Subcutaneous abdominal adipose tissue (tissue), 5 donors: ENCODE data around the gene PRR5L.
A peak's percentile ranks its signal among the peaks of the same experiment; 100 is the strongest.

Experiments
- H3K27ac ChIP-seq: one replicate; pipeline ENCODE4 v1.7.0; 2013; ENCODE audit warnings: low read depth, mild to moderate bottlenecking, inconsistent platforms, low read length, moderate library complexity
- H3K27me3 ChIP-seq, 5 donors: one replicate each; pipeline ENCODE4 v1.7.0; 2013; ENCODE audit warnings: low read length in 5 of 5, inconsistent platforms in 1 of 5; ENCODE audit not compliant: control insufficient read depth in 5 of 5, insufficient read depth in 4 of 5
- H3K36me3 ChIP-seq, 5 donors: one replicate each; pipeline ENCODE4 v1.7.0; 2013; ENCODE audit warnings: low read length in 5 of 5; ENCODE audit not compliant: control insufficient read depth in 5 of 5, insufficient read depth in 5 of 5
- H3K4me1 ChIP-seq, 5 donors: one replicate each; pipeline ENCODE4 v1.7.0; 2013; ENCODE audit warnings: low read length in 5 of 5, mild to moderate bottlenecking in 3 of 5, moderate library complexity in 1 of 5; ENCODE audit not compliant: control insufficient read depth in 5 of 5, insufficient read depth in 5 of 5
- H3K4me3 ChIP-seq, 5 donors: one replicate each; pipeline ENCODE4 v1.7.0; 2013; ENCODE audit warnings: low read length in 5 of 5, low read depth in 1 of 5
- H3K9ac ChIP-seq, 5 donors: one replicate each; pipeline ENCODE4 v1.7.0; 2013; ENCODE audit warnings: low read length in 5 of 5, mild to moderate bottlenecking in 4 of 5, moderate library complexity in 3 of 5
- H3K9me3 ChIP-seq, 5 donors: one replicate each; pipeline ENCODE4 v1.7.0; 2013; ENCODE audit warnings: low read length in 5 of 5; ENCODE audit not compliant: control insufficient read depth in 5 of 5
- donor health status: healthy.
- donor health status: healthy.
- donor health status: healthy.
- donor health status: healthy.
- donor health status: healthy.

Gene PRR5L

DNA sequence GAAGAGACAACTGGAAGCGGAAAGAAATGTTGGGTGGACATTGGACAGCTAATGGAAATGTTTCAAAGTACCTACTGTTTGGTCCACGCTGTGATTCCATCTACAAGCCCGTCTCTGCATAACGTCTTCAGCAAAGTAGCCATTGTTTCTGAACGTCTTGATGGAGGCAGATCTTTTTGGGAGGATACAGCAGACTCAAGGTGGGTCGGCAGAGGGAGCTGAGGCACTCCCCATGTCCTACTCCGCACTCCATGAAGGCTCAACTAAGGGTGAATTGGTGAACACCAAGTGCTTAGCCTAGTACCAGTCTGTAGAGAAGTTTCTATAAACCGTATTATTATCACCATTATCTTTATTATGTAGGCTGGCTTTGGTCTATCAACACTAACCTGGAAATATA is 45.8 kb downstream of the PRR5L start:
- Histone ChIP-seq H3K27ac (no peak overlapping the region), H3K9ac (no peak overlapping the region), H3K4me1 (peaks cover 0 to 4% (median 4%) of the 10 kb centered on the region in 5 donors), H3K4me3 (no peak overlapping the region), H3K9me3 (no peaks in the 10 kb centered on the region), H3K27me3 (no peaks in the 10 kb centered on the region), H3K36me3 (peaks cover 0 to 4% (median 0%) of the 10 kb centered on the region in 5 donors)

DNA sequence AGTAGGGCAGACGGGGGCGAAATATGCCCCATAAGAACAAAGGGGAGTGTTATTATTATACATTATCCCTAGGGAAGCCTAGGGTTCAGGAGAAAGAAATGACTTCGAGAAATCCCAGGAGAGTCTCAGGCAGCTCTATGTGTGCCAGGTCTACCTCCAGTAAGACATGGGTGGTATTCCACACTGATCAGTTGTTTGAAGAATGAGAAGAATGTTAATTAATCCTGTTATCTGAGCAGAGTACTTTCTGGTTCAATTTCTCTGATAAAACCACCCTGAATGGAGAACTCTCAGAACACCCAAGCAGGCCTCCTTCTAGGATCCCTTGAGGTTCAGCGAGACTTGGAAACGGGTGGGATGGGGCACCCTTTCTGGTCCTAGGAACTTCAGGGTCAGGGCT is 46.2 kb downstream of the PRR5L start:
- peaks cover 0 to 4% (median 0%) of the 10 kb centered on the region in 5 donors for H3K36me3 ChIP-seq
- H3K4me1 ChIP-seq, result peaks cover 0 to 4% (median 4%) of the 10 kb centered on the region in 5 donors
- no peak overlapping the region for H3K27ac ChIP-seq
- H3K27me3 ChIP-seq, result no peaks in the 10 kb centered on the region
- H3K4me3 ChIP-seq, result no peak overlapping the region
- no peaks in the 10 kb centered on the region for H3K9me3 ChIP-seq
- no peak overlapping the region for H3K9ac ChIP-seq

DNA sequence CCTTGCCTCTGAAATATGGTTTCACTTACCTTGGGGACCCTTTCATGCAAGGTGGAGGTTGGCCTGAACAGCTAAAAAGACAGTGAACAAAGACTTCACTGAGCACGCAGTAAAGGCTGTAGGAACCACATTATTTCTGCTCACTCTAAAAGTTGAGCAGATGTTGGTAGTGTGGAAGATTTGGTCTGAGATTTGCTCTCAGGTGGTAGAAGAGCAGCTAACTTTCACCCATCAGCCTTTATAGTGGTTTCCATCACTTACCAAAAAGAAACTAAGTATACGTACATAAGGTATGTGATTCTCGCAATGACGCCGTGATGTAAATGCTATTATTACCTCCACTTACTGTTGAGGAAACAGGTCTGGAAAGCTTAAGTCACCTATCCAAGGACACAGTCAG is 47.3 kb downstream of the PRR5L start:
- Histone ChIP-seq H3K9me3 (no peaks in the 10 kb centered on the region), H3K27me3 (no peaks in the 10 kb centered on the region), H3K27ac (no peak overlapping the region), H3K4me1 (peaks cover 0 to 4% (median 4%) of the 10 kb centered on the region in 5 donors), H3K4me3 (no peak overlapping the region), H3K9ac (no peak overlapping the region), H3K36me3 (no peaks in the 10 kb centered on the region)

DNA sequence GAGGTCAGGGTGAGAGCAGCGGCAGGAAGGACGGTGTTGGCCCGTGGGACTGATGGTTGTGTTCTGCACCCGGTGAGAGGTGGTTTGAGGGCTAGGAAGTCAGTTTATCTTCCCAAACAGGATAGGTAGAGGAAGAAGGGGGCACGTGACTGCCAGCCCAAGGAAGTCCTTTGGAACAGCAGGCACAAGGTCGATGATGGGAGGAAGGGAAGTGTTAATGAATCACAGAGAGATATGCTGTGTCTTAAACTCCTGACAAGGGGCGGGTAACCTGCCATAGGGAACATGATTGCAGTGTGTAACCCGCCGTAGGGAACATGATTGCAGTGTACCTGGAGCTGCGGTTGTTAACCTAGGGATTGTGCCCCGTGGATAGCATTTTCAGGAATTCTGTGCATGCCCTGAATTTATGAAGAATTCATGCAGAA is 49.0 kb downstream of the PRR5L start:
- Histone ChIP-seq H3K4me3 (no peak overlapping the region), H3K27ac (no peak overlapping the region), H3K27me3 (no peaks in the 10 kb centered on the region), H3K9ac (no peak overlapping the region), H3K4me1 (peaks cover 0 to 13% (median 11%) of the 10 kb centered on the region in 5 donors), H3K9me3 (no peaks in the 10 kb centered on the region), H3K36me3 (no peaks in the 10 kb centered on the region)

DNA sequence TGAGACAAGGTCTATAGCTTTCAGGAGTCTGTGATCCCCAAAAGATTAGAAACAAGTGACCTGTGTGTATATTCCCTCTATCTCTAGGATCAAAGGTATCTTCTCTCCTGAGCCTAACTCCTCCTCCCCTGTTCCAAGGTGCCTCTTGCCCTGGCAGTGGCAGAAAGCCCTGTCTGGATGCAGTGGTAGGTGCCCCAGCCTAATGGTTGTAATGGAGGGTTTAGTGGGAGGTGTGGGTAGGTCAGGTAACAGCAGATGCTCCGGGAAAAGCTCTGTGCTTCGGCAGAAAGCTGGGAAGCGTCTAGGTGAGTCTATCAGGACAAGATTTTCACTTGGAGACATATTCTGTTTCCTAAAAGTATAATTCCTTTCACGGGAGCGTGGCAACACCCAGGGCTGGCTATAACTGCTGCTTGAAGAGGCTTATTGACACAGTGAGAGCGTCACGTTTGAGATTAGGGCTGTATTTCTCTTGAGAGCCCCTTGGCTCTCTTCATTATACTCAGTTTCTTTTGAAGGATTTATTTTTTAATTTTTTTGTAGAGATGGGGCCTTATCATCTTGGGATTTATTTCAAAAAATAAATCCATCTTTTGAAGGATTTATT is 49.5 kb downstream of the PRR5L start:
- Histone ChIP-seq H3K36me3 (no peaks in the 10 kb centered on the region), H3K27me3 (no peaks in the 10 kb centered on the region), H3K4me3 (no peak overlapping the region), H3K4me1 (peaks cover 0 to 13% (median 12%) of the 10 kb centered on the region in 5 donors), H3K27ac (no peak overlapping the region), H3K9ac (no peak overlapping the region), H3K9me3 (no peaks in the 10 kb centered on the region)

DNA sequence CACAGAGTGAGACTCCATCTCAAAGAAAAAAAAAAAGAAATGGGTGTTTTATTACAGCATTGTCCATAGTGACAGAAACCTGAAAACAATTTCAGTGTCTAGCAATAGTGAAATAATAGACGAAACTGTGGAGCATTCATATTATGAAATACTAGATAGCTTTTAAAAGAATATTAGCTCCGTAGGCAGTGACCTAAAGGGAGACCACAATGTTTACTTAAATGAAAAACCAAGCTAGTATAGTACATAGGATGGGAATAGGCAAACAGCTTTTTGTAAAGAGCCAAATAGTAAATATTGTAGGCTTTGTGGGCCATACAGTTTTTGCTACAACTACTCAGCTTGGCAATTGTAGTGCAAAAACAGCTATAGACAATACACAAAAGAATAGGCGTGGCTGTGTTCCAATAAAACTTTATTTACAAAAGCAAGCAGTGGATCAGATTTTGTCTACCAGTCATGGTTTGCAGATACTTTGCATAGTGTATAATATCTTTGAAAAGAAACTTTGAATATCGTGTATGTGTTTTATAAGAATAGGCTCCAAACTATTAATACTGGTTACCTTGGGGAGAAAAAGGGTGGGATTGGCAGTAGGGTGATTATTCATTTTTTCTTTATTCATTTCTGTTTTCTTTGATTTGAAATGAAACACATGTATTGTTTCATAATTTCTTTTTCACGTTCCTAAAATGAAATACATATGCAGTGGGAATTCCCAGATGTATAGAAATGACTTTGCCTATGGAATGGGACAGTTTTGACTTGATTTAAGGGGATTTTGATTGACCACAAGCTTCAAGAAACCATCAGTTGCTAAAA is 50.7 kb downstream of the PRR5L start:
- Histone ChIP-seq H3K9me3 (no peaks in the 10 kb centered on the region), H3K36me3 (no peaks in the 10 kb centered on the region), H3K27ac (no peak overlapping the region), H3K27me3 (no peaks in the 10 kb centered on the region), H3K4me3 (no peak overlapping the region), H3K4me1 (peaks cover 0 to 13% (median 12%) of the 10 kb centered on the region in 5 donors), H3K9ac (no peak overlapping the region)

DNA sequence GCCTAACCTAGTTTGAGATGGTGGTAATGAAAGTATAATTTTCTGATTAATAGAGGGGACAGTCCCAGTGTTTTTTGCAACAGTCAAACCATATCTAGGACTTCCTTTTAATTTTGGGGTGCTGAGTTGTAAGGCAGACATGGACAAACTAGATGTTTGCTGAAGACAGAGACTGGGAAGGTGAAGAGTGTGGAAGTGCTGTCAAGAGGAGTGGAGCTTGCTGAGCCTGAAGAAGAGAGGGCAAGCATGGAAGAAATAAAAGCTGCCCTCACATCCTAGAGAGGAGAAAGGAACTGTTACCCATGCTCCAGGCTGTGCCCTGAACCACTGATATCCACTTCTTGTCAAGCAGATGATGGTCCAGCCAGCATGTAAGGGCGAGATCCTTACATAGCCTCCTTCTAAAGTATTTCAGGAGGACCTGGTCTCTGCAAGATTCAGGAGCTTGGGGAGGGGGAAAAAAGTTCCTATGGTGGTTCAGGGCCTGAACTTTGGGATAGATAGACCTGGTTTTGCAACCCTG is 51.4 kb downstream of the PRR5L start:
- H3K9me3 ChIP-seq, result no peaks in the 10 kb centered on the region
- H3K4me1 ChIP-seq, result peaks cover 0 to 13% (median 12%) of the 10 kb centered on the region in 5 donors
- H3K27me3 ChIP-seq, result no peaks in the 10 kb centered on the region
- H3K36me3 ChIP-seq, result no peaks in the 10 kb centered on the region
- H3K4me3 ChIP-seq, result no peak overlapping the region
- H3K9ac ChIP-seq, result no peak overlapping the region
- no peak overlapping the region for H3K27ac ChIP-seq

DNA sequence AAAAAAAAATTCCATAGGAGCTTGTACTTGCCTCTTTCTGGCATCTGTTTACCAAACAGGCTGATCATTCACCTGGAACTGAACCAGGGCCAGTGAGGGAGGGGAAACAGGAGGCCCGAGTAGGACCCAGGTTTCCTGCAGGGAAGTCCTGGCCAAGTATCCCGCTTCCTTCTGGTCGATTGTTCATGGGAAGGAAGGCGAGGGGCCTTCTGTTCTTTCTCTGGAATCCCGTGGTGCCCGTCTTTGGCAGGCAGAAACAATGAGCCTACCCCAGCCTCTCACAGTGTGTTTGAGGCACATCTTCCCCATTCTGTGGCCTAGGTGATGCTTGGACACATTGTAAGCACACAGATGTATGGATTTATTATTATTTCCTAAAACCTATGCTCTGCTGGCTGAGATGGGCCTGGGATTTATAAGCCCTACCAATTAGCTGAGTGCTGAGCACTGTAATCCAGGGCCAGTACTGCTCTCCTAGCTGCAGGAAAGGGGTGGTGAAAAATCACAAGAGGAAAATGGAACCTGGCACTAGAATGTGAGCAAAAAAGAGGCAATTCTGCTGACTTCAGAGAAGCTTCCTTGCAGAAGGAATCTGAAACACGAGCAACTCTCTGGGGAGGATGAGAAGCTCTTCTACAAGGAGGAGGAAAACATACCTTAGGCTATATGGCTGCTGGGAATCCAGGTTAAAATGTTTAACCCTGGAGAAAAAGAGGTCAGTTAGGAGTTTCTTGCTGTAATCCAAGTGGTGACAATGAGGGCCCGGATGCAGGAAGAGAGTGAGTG is 53.5 kb downstream of the PRR5L start:
- Histone ChIP-seq H3K36me3 (no peaks in the 10 kb centered on the region), H3K9ac (no peak overlapping the region), H3K4me3 (no peak overlapping the region), H3K4me1 (peaks cover 0 to 13% (median 10%) of the 10 kb centered on the region in 5 donors), H3K9me3 (no peaks in the 10 kb centered on the region), H3K27me3 (no peaks in the 10 kb centered on the region), H3K27ac (peak overlapping the region; percentile 42)

DNA sequence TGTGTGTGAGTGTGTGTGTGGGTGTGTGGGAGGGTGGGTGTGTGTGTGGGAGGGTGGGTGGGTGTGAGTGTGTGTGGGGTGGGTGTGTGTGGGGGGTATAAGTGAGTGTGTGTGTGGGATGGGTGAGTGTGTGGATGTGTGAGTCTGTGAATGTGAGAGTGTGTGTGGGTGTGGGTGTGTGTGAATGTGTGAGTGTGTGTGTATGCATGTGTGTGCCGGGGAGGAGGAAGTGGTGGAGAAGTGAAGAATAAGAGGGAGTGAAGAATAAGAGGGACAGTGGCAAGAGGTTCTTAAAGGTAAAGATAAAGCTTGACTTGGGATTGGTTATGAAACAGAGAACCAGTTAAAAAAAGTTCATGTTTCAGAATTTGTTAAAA is 54.0 kb downstream of the PRR5L start:
- H3K36me3 ChIP-seq, result no peaks in the 10 kb centered on the region
- H3K27me3 ChIP-seq, result no peaks in the 10 kb centered on the region
- H3K4me1 ChIP-seq, result peaks cover 0 to 10% (median 8%) of the 10 kb centered on the region in 5 donors
- H3K9me3 ChIP-seq, result no peaks in the 10 kb centered on the region
- no peak overlapping the region for H3K9ac ChIP-seq
- no peak overlapping the region for H3K4me3 ChIP-seq
- no peak overlapping the region for H3K27ac ChIP-seq
